GM12865 (cell line): ENCODE results near the gene BAMBI.

Experiments used
- DNase-seq: peaks from one replicate; pipeline ENCODE4 v3.0.0; 2010; ENCODE audit warnings: low read depth
- H3K4me3 ChIP-seq: 2 replicates; pipeline ENCODE4 v1.5.1; 2011; ENCODE audit warnings: mild to moderate bottlenecking, low read depth, low read length, control low read depth
- TF ChIP-seq, protein P1 (sequence below): IDR thresholded peaks from 2 replicates; pipeline ENCODE4 v1.5.1; 2011; ENCODE audit warnings: low read length, control low read depth, low read depth, inconsistent platforms; ENCODE audit not compliant: insufficient read depth; ENCODE audit errors: missing control alignments

Gene BAMBI

DNA sequence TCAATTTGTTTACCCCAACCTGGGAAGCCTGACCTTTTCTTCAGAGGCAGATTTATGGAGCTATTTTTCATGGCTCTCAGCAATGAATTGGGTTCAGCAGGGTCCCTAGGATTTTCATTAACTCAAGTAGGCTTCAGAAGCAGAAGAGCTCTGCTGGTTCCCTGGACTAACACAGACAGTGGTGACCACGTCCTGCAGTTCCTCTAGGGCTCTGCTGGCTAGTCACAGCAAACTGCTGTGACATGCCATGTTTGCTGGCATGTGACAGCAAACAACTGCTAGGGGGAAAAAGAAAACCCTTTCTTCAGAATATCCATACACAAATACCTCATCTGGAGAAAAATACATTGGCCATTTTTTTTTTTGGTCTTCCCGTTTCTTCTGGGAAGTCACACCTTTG lies 13.2 kb downstream of the BAMBI start:
- TF ChIP-seq, protein P1, sequence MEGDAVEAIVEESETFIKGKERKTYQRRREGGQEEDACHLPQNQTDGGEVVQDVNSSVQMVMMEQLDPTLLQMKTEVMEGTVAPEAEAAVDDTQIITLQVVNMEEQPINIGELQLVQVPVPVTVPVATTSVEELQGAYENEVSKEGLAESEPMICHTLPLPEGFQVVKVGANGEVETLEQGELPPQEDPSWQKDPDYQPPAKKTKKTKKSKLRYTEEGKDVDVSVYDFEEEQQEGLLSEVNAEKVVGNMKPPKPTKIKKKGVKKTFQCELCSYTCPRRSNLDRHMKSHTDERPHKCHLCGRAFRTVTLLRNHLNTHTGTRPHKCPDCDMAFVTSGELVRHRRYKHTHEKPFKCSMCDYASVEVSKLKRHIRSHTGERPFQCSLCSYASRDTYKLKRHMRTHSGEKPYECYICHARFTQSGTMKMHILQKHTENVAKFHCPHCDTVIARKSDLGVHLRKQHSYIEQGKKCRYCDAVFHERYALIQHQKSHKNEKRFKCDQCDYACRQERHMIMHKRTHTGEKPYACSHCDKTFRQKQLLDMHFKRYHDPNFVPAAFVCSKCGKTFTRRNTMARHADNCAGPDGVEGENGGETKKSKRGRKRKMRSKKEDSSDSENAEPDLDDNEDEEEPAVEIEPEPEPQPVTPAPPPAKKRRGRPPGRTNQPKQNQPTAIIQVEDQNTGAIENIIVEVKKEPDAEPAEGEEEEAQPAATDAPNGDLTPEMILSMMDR: no peak
- H3K4me3 ChIP-seq: no peak overlapping the region
- no peak for DNase-seq

DNA sequence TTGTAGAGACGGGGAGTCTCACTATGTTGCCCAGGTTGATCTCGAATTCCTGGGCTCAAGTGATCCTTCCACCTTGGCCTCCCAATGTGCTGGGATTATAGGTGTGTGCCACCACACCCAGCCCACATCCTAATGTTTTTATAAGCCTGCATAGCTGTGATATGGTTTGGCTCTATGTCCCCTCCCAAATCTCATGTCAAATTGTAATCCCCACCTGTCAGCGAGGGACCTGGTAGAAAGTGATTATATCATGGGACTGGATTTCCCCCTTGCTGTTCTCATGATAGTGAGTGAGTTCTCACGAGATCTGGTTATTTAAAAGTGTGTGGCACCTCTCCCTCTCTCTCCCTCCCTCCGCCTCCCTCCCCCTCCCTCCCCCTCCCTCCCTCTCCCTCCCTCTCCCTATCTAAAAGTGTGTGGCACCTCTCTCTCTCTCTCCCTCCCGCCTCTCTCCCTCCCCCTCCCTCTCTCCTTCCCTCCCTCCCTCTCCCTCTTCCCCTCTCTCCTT lies 13.9 kb downstream of the BAMBI start:
- TF ChIP-seq, protein P1: no peak
- no peak overlapping the region for H3K4me3 ChIP-seq
- DNase-seq: no peak

DNA sequence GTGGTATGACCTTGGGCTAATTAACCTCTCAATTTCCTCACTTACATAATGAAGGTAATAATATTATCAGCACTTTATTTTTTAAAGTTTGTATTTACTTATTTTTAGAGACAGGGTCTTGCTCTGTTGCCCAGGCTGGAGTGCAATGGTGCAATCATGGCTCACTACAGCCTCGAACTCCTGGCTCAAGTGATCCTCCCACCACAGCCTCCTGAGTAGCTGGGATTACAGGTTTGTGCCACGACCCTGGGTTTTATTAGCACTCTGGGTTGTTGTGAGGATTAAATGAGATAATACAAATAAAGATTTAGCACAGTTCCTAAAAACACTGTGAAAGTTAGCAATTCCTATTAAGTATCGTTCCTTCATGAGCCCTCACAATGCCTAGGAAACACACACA lies 14.7 kb downstream of the BAMBI start:
- TF ChIP-seq, protein P1: no peak
- no peak overlapping the region for H3K4me3 ChIP-seq
- DNase-seq: no peak

DNA sequence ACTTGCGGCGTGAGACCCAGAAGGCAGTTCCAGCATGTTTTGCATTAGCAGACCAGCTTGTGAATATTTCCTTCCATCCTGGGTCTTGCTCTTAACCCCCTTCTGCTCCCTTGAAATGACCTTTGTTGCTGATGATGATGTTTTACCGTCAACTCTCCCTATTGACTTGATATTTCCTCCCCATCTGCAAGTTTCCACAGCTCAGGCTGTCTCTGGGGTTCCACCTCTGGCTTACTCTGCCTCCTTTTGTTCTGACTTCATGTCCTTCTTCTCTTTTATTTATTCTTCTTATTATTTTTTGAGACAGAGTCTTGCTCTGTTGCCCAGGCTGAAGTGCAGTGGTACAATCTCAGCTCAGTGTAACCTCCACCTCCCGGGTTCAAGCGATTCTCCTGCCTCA lies 17.2 kb downstream of the BAMBI start:
- TF ChIP-seq, protein P1: no peak
- DNase-seq: no peak

DNA sequence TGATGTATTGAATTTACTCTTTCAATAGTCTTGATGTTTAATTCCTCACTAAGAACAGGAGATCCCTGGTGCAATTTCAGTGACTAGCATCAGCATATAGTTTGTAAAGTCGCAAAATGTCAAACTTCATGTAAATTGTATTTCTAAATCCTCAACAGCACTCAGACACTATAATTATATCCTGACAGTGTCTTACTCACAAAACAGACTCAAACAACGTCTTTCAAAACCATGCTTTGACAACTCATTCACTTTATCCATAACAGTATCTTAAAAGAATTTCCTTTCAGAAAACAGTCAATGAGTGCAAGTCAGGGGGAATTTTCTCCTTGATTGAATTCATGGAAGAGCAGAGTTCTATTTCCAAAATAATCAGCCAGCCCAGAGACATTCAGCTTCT lies 20.8 kb downstream of the BAMBI start:
- no peak for DNase-seq
- H3K4me3 ChIP-seq: no peak overlapping the region
- TF ChIP-seq, protein P1: no peak

More for the DNA sequence above, 17.2 kb downstream of the BAMBI start:
- H3K4me3 ChIP-seq: no peak overlapping the region

DNA sequence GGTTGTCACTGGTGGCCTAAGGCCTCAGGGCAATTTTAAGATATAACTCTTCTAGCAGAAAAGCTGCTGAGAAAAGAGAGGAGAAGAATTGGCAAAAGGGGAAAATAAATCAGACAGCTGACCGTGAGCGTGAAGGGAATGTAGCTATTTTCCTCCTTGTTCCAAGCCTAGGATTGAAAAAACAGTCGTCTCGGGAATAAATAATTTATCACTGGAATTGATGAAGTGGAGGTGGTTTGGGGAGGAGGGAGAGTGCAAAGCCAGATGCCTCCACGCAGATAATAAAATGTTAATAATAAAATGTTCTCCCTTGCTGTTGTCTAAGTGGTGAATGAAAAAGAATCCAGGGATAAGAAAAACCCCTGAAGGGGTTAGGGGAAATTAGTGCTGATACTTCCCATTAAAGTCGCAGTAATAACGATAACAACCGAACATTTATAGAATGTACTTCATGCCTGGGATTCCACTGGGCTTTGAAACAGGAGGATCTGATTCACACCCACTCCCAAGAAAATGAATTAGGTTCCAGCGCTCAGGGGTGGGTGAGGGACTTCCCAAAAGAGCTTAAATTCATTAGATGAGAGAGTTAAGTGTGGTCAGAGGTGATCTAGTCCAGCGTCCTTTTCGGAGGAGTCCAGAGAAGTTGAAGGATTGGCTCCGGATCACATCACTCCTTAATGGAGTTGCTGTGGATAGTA lies 27.3 kb downstream of the BAMBI start:
- no peak for DNase-seq
- H3K4me3 ChIP-seq: no peak overlapping the region
- TF ChIP-seq, protein P1: no peak

DNA sequence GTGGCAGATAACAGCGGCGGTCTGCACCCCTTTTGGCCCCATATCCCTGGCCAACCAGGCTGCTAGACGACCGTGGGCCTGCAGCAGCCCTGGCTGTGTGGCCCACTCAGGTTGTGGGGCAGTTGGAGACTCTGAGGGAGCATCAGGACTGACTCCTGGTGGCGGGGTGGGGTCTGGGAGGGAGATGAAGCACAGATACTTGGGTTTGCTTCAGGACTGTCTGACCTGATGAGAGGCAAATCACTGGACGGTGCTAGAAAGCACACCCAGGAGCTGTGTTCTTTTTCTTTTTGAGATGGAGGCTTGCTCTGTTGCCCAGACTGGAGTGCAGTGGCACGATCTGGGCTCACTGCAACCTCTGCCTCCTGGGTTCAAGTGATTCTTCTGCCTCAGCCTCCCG lies 28.2 kb downstream of the BAMBI start:
- TF ChIP-seq, protein P1: no peak
- no peak overlapping the region for H3K4me3 ChIP-seq
- DNase-seq: no peak
